ENCODE data around the gene KRT37.
A peak's percentile ranks its signal among the peaks of the same experiment; 100 is the strongest.

Gene KRT37

DNA sequence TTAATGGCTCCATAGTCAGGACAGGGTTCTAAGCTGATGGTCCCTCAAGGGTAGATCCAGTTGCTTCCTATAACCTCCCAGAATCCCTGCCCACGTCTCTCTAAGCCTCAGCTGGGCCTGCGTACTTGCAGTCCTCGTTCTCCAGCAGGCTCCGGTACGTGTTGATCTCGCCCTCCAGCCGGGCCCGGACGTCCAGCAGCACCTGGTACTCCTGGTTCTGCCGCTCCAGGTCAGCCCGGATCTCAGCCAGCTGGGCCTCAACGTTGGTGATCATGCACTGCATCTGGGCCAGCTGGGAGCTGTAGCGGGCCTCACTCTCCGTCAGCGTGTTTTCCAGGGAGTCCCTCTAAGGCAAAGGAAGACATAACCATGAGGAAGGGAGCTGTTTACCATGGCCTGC is 38.3 kb upstream of the KRT37 start:
- H3K4me3 ChIP-seq (ENCODE audit: low read length): no peak overlapping the region
- no peak for DNase-seq (ENCODE audit: low read depth)
- no peak for TF ChIP-seq CTCF (conservative IDR thresholded peaks at IDR 0.05; ENCODE audit: low read depth, low read length)

GRCh38 chr17:41457676-41458075 is 33.3 kb upstream of the KRT37 start:
- TF ChIP-seq CTCF (conservative IDR thresholded peaks at IDR 0.05; ENCODE audit: low read depth, low read length): no peak
- no peak for DNase-seq (ENCODE audit: low read depth)
- no peak overlapping the region for H3K4me3 ChIP-seq (ENCODE audit: low read length)

GRCh38 chr17:41456204-41456603 is 31.8 kb upstream of the KRT37 start:
- peak; percentile 6 for TF ChIP-seq CTCF (conservative IDR thresholded peaks at IDR 0.05; ENCODE audit: low read depth, low read length)
- no peak overlapping the region for H3K4me3 ChIP-seq (ENCODE audit: low read length)
- no peak for DNase-seq (ENCODE audit: low read depth)

- TF ChIP-seq CTCF (conservative IDR thresholded peaks at IDR 0.05; ENCODE audit: low read depth, low read length): no peak
- H3K4me3 ChIP-seq (ENCODE audit: low read length): no peak overlapping the region
- DNase-seq (ENCODE audit: low read depth): no peak
Observed at GRCh38 chr17:41455236-41455635, 30.9 kb upstream of the KRT37 start.

DNA sequence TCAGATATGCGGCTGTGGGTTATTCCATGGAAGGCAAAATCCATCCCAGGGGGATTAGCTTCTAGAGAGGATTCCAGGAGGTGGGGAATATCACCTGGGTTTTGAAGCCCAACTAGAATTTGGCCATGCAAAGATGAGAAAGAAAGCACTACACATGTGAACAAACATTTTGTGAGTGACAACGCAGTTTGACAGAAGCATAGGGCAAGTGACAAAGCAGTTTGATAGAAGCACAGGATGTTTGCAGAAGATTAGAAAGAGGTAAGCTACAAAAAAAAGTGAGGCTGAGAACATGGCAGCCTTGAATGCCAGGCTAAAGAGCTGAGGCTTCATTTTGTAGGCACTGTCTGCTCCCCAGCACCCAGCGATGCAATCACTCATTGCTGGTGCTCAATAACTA is 28.7 kb upstream of the KRT37 start:
- H3K4me3 ChIP-seq (ENCODE audit: low read length): no peak overlapping the region
- no peak for TF ChIP-seq CTCF (conservative IDR thresholded peaks at IDR 0.05; ENCODE audit: low read depth, low read length)
- DNase-seq (ENCODE audit: low read depth): no peak

DNA sequence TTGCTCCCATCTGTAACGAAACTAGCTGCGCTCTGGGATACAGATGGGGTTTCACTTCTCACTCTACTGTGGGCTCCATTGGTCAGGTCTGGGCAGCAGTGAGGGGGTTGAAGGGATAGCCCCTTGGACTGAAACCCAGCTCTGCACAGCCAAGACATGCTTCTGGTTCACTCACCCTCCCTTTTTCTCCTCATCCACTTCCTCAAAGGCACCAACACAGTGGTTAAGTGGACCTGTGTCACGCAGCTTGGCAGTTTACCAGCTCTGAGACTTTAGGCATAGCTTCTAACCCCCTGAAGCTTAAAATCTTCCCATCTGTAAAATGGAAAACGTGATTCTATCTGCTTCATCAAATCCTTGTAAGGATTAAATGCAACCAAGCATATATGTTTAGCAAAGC is 27.9 kb upstream of the KRT37 start:
- no peak for TF ChIP-seq CTCF (conservative IDR thresholded peaks at IDR 0.05; ENCODE audit: low read depth, low read length)
- no peak for DNase-seq (ENCODE audit: low read depth)
- H3K4me3 ChIP-seq (ENCODE audit: low read length): no peak overlapping the region

GRCh38 chr17:41451154-41451728 is 26.9 kb upstream of the KRT37 start:
- no peak for DNase-seq (ENCODE audit: low read depth)
- H3K4me3 ChIP-seq (ENCODE audit: low read length): no peak overlapping the region
- TF ChIP-seq CTCF (conservative IDR thresholded peaks at IDR 0.05; ENCODE audit: low read depth, low read length): no peak
